HepG2 (cell line): ENCODE results near the gene TRIM8. TPM values are rescaled to one million over a fixed set of nuclear protein-coding genes. Genes with fewer than 3 reads are reported as not detected.

ENCODE experiments used
- CAMTA2 ChIP-seq: sonication (generic); formaldehyde crosslinking; IDR thresholded peaks from 2 replicates; pipeline ENCODE4 v1.4.0; 2020; ENCODE audit warnings: mild to moderate bottlenecking, missing genetic modification reagents, borderline replicate concordance
- DPF2 ChIP-seq: sonication (generic); formaldehyde crosslinking; IDR thresholded peaks from 2 replicates; pipeline ENCODE4 v1.4.0; 2020; ENCODE audit warnings: mild to moderate bottlenecking, low read depth, missing genetic modification reagents, borderline replicate concordance
- EHMT2 ChIP-seq: fragments of 200-600 bp; sonication (generic); IDR thresholded peaks from 2 replicates; pipeline ENCODE4 v1.7.0; 2017; ENCODE audit warnings: antibody characterized with exemption, low read depth, low read length, borderline replicate concordance
- ISX ChIP-seq: sonication (generic); formaldehyde crosslinking; conservative IDR thresholded peaks from 2 replicates; pipeline ENCODE4 v1.5.0; 2020; ENCODE audit warnings: missing genetic modification reagents
- KAT8 ChIP-seq: IDR thresholded peaks from 2 replicates; pipeline ENCODE4 v1.6.1; 2016; ENCODE audit warnings: missing genetic modification reagents, missing compliant biosample characterization
- MED8 ChIP-seq: sonication (generic); formaldehyde crosslinking; IDR thresholded peaks from 2 replicates; pipeline ENCODE4 v1.8.1; 2023; ENCODE audit warnings: mild to moderate bottlenecking, missing genetic modification reagents; ENCODE audit not compliant: insufficient replicate concordance
- NFE2L1 ChIP-seq: sonication (generic); formaldehyde crosslinking; IDR thresholded peaks from 2 replicates; pipeline ENCODE4 v1.4.0; 2020; ENCODE audit warnings: missing genetic modification reagents, mild to moderate bottlenecking, borderline replicate concordance
- PAF1 ChIP-seq: IDR thresholded peaks from 2 replicates; pipeline ENCODE4 v1.6.1; 2016; ENCODE audit warnings: missing genetic modification reagents, missing compliant biosample characterization
- SIN3A ChIP-seq: IDR thresholded peaks from 2 replicates; pipeline ENCODE4 v1.6.1; 2011; ENCODE audit warnings: low read depth, mild to moderate bottlenecking, control low read depth, low read length, borderline replicate concordance
- SMAD1 ChIP-seq: sonication (generic); formaldehyde crosslinking; IDR thresholded peaks from 2 replicates; pipeline ENCODE4 v1.4.0; 2020; ENCODE audit warnings: missing genetic modification reagents, low read depth, mild to moderate bottlenecking, borderline replicate concordance
- SUZ12 ChIP-seq: fragments of 150-350 bp; IDR thresholded peaks from 2 replicates; pipeline ENCODE4 v1.6.1; 2014; ENCODE audit warnings: low read depth, low read length
- U2AF1 ChIP-seq: fragments of 200-400 bp; formaldehyde crosslinking; optimal IDR thresholded peaks from 2 replicates; pipeline ENCODE3; 2017; ENCODE audit warnings: mild to moderate bottlenecking, low read depth, low read length
- ZNF431 ChIP-seq: sonication (generic); formaldehyde crosslinking; IDR thresholded peaks from 2 replicates; pipeline ENCODE4 v1.9.0; 2022; ENCODE audit warnings: missing genetic modification reagents, low read depth, mild to moderate bottlenecking, borderline replicate concordance
- ZNF496 ChIP-seq: sonication (generic); formaldehyde crosslinking; IDR thresholded peaks from 2 replicates; pipeline ENCODE4 v1.8.1; 2023; ENCODE audit warnings: mild to moderate bottlenecking, moderate library complexity, missing genetic modification reagents; ENCODE audit not compliant: insufficient replicate concordance
- ZNF530 ChIP-seq: sonication (generic); formaldehyde crosslinking; IDR thresholded peaks from 2 replicates; pipeline ENCODE4 v1.5.0; 2020; ENCODE audit warnings: low read depth, mild to moderate bottlenecking, missing genetic modification reagents
- ZNF816 ChIP-seq: sonication (generic); formaldehyde crosslinking; IDR thresholded peaks from 2 replicates; pipeline ENCODE4 v1.8.0; 2022; ENCODE audit warnings: missing genetic modification reagents, mild to moderate bottlenecking, borderline replicate concordance
- polyA plus RNA-seq, 8 experiments: library from polyadenylated mRNA; depleted of rRNA in 3 of 8; stranded (reverse) in 7 of 8; unstranded in 1 of 8; fragments of >200 nt; fragmentation: Illumina TruSeq in 4 of 8; extraction: Trizol in 4 of 8; gene quantifications; 2 replicates each; pipeline versions ENCODE4 v1.2.1 to v1.2.3, GENCODE V29; 2011 to 2016; ENCODE audit warnings: low read depth in 4 of 8, missing spikeins in 1 of 8, mixed read lengths in 1 of 8; ENCODE audit not compliant: insufficient read depth in 1 of 8
- total RNA-seq, 5 experiments: library from RNA; depleted of rRNA; stranded (reverse); fragments of >200 nt; fragmentation: Illumina TruSeq; extraction: Trizol; gene quantifications; 2 replicates each; pipeline ENCODE4 v1.2.3, GENCODE V29; 2016; ENCODE audit warnings: low read depth in 1 of 5
- TF ChIP-seq, protein P1 (sequence below): IDR thresholded peaks from 2 replicates; pipeline ENCODE4 v1.6.1; 2016
- TF ChIP-seq, protein P2 (sequence below): sonication (generic); formaldehyde crosslinking; IDR thresholded peaks from 2 replicates; pipeline ENCODE4 v1.8.1; 2023; ENCODE audit warnings: mild to moderate bottlenecking, missing genetic modification reagents, borderline replicate concordance
- TF ChIP-seq, protein P3 (sequence below): sonication (generic); formaldehyde crosslinking; IDR thresholded peaks from 2 replicates; pipeline ENCODE4 v1.9.0; 2021; ENCODE audit warnings: missing genetic modification reagents, borderline replicate concordance
- TF ChIP-seq, protein P4 (sequence below): IDR thresholded peaks from 2 replicates; pipeline ENCODE4 v1.6.1; 2012; ENCODE audit warnings: low read length, improper control_type of control experiment

The TRIM8 gene
- total and polyA plus RNA-seq, 2 of the 13 experiments (the other 11 are each of a cell fraction or from before 2014, with no cell fraction given), result 38.9 to 66.5 TPM

DNA sequence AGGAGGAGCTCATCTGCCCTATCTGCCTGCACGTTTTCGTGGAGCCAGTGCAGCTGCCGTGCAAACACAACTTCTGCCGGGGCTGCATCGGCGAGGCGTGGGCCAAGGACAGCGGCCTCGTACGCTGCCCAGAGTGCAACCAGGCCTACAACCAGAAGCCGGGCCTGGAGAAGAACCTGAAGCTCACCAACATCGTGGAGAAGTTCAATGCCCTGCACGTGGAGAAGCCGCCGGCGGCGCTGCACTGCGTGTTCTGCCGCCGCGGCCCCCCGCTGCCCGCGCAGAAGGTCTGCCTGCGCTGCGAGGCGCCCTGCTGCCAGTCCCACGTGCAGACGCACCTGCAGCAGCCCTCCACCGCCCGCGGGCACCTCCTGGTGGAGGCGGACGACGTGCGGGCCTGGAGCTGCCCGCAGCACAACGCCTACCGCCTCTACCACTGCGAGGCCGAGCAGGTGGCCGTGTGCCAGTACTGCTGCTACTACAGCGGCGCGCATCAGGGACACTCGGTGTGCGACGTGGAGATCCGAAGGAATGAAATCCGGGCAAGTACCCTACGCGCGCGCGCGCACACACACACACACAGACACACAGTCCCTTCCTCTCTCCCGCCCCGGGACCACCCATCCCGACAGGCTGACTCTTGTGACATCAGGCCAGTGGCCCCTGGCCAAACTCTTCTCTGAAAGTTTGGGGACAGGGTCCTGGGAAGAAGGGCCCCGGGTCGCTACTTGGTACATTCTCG, 538 bp downstream of the TRIM8 start (continued):
- TF ChIP-seq MED8 (CRISPR knock-in tag) (peak; percentile 80), EHMT2 (no peak), NFE2L1 (0 out of 2 replicates have a peak, but pooled peaks have one; percentile 33), ZNF431 (CRISPR knock-in tag) (peak; percentile 53; the same call in 1 of the 2 replicates), ZNF816 (CRISPR knock-in tag) (no peak; the same call in none of the 2 replicates), ISX (CRISPR knock-in tag) (0 out of 2 replicates have a peak, but pooled peaks have one; percentile 59), PAF1 (CRISPR knock-in tag) (0 out of 2 replicates have a peak, but pooled peaks have one; percentile 21), SUZ12 (no peak), KAT8 (CRISPR knock-in tag) (no peak), CAMTA2 (CRISPR knock-in tag) (peak; percentile 67; the same call in 1 of the 2 replicates), U2AF1 (no peak), SMAD1 (CRISPR knock-in tag) (0 out of 2 replicates have a peak, but pooled peaks have one; percentile 17), SIN3A (no peak), ZNF530 (CRISPR knock-in tag) (peak; percentile 72; the same call in 1 of the 2 replicates), DPF2 (no peak), ZNF496 (CRISPR knock-in tag) (no peak)
- TF ChIP-seq, protein P1, sequence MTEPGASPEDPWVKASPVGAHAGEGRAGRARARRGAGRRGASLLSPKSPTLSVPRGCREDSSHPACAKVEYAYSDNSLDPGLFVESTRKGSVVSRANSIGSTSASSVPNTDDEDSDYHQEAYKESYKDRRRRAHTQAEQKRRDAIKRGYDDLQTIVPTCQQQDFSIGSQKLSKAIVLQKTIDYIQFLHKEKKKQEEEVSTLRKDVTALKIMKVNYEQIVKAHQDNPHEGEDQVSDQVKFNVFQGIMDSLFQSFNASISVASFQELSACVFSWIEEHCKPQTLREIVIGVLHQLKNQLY (CRISPR knock-in tag), result peak; percentile 28; the same call in 1 of the 2 replicates
- TF ChIP-seq, protein P2, sequence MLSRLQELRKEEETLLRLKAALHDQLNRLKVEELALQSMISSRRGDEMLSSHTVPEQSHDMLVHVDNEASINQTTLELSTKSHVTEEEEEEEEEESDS (CRISPR knock-in tag), result no peak
- TF ChIP-seq, protein P3, sequence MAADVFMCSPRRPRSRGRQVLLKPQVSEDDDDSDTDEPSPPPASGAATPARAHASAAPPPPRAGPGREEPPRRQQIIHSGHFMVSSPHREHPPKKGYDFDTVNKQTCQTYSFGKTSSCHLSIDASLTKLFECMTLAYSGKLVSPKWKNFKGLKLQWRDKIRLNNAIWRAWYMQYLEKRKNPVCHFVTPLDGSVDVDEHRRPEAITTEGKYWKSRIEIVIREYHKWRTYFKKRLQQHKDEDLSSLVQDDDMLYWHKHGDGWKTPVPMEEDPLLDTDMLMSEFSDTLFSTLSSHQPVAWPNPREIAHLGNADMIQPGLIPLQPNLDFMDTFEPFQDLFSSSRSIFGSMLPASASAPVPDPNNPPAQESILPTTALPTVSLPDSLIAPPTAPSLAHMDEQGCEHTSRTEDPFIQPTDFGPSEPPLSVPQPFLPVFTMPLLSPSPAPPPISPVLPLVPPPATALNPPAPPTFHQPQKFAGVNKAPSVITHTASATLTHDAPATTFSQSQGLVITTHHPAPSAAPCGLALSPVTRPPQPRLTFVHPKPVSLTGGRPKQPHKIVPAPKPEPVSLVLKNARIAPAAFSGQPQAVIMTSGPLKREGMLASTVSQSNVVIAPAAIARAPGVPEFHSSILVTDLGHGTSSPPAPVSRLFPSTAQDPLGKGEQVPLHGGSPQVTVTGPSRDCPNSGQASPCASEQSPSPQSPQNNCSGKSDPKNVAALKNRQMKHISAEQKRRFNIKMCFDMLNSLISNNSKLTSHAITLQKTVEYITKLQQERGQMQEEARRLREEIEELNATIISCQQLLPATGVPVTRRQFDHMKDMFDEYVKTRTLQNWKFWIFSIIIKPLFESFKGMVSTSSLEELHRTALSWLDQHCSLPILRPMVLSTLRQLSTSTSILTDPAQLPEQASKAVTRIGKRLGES (CRISPR knock-in tag), result no peak; the same call in 1 of the 2 replicates
- TF ChIP-seq, protein P4, sequence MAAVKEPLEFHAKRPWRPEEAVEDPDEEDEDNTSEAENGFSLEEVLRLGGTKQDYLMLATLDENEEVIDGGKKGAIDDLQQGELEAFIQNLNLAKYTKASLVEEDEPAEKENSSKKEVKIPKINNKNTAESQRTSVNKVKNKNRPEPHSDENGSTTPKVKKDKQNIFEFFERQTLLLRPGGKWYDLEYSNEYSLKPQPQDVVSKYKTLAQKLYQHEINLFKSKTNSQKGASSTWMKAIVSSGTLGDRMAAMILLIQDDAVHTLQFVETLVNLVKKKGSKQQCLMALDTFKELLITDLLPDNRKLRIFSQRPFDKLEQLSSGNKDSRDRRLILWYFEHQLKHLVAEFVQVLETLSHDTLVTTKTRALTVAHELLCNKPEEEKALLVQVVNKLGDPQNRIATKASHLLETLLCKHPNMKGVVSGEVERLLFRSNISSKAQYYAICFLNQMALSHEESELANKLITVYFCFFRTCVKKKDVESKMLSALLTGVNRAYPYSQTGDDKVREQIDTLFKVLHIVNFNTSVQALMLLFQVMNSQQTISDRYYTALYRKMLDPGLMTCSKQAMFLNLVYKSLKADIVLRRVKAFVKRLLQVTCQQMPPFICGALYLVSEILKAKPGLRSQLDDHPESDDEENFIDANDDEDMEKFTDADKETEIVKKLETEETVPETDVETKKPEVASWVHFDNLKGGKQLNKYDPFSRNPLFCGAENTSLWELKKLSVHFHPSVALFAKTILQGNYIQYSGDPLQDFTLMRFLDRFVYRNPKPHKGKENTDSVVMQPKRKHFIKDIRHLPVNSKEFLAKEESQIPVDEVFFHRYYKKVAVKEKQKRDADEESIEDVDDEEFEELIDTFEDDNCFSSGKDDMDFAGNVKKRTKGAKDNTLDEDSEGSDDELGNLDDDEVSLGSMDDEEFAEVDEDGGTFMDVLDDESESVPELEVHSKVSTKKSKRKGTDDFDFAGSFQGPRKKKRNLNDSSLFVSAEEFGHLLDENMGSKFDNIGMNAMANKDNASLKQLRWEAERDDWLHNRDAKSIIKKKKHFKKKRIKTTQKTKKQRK, result no peak
